ENCODE results near the gene RXRG. TPM values are rescaled to one million over a fixed set of nuclear protein-coding genes. Genes with fewer than 3 reads are reported as not detected.

RXRG gene
- total RNA-seq, 1 donor from 2014 or later = not detected

GRCh38 chr1:165397944-165398343 is 47.0 kb downstream of the RXRG start:
- Mint-ChIP-seq H3K27me3 (ENCODE audit: low read depth, unreplicated experiment) (peaks cover 40% of the 10 kb centered on the region), H3K36me3 (ENCODE audit: low read depth, unreplicated experiment) (no peaks in the 10 kb centered on the region), H3K27ac (ENCODE audit: unreplicated experiment) (peak overlapping the region; percentile 83), H3K4me3 (ENCODE audit: unreplicated experiment) (no peak overlapping the region), H3K9me3 (ENCODE audit: unreplicated experiment) (peaks cover 2% of the 10 kb centered on the region), H3K4me1 (ENCODE audit: low read depth, unreplicated experiment) (peaks cover 9% of the 10 kb centered on the region)
- H4K20me1 ChIP-seq (ENCODE audit: insufficient read depth, low read length) = no peaks in the 10 kb centered on the region
- H3K79me2 ChIP-seq (ENCODE audit: insufficient read depth, low read length) = no peaks in the 10 kb centered on the region
- FAIRE-seq (no peak), DNase-seq (ENCODE audit: low read depth) (peak; percentile 10)
- H3K4me1 ChIP-seq (ENCODE audit: insufficient read depth, low read length) = peaks cover 6% of the 10 kb centered on the region
- H3K4me3 ChIP-seq (ENCODE audit: insufficient read depth, low read depth, low read length) = no peak overlapping the region
- H3K27ac ChIP-seq (ENCODE audit: low read depth, low read length) = no peak overlapping the region
- H3K27me3 ChIP-seq (ENCODE audit: insufficient read depth, low read length) = peaks cover 55% of the 10 kb centered on the region
- TF ChIP-seq EZH2 (IDR thresholded peaks at IDR 0.05; ENCODE audit: insufficient read depth, low read length) (no peak), CTCF (IDR thresholded peaks at IDR 0.05; ENCODE audit: insufficient read depth, low read depth, low read length) (no peak)
- no peak overlapping the region for H3K9ac ChIP-seq (ENCODE audit: low read length)
- H3K4me2 ChIP-seq (ENCODE audit: low read length) = no peak overlapping the region
- H2AFZ ChIP-seq (ENCODE audit: low read depth, low read length) = no peak overlapping the region
- H3K36me3 ChIP-seq (ENCODE audit: insufficient read depth, low read length) = no peaks in the 10 kb centered on the region
- H3K9me3 ChIP-seq (ENCODE audit: insufficient read depth, low read depth, low read length) = no peaks in the 10 kb centered on the region

- FAIRE-seq (no peak), DNase-seq (ENCODE audit: low read depth) (no peak)
- Histone ChIP-seq H3K9ac (ENCODE audit: low read length) (no peak overlapping the region), H3K4me1 (ENCODE audit: insufficient read depth, low read length) (peaks cover 6% of the 10 kb centered on the region), H3K79me2 (ENCODE audit: insufficient read depth, low read length) (no peaks in the 10 kb centered on the region), H4K20me1 (ENCODE audit: insufficient read depth, low read length) (peaks cover 4% of the 10 kb centered on the region), H3K36me3 (ENCODE audit: insufficient read depth, low read length) (no peaks in the 10 kb centered on the region), H3K27me3 (ENCODE audit: insufficient read depth, low read length) (peaks cover 64% of the 10 kb centered on the region), H3K9me3 (ENCODE audit: insufficient read depth, low read depth, low read length) (no peaks in the 10 kb centered on the region), H2AFZ (ENCODE audit: low read depth, low read length) (no peak overlapping the region), H3K4me3 (ENCODE audit: insufficient read depth, low read depth, low read length) (no peak overlapping the region), H3K27ac (ENCODE audit: low read depth, low read length) (no peak overlapping the region), H3K4me2 (ENCODE audit: low read length) (no peak overlapping the region)
- peaks cover 2% of the 10 kb centered on the region for H3K9me3 Mint-ChIP-seq (ENCODE audit: unreplicated experiment)
- TF ChIP-seq EZH2 (IDR thresholded peaks at IDR 0.05; ENCODE audit: insufficient read depth, low read length) (no peak), CTCF (IDR thresholded peaks at IDR 0.05; ENCODE audit: insufficient read depth, low read depth, low read length) (no peak)
- H3K27me3 Mint-ChIP-seq (ENCODE audit: low read depth, unreplicated experiment) = peaks cover 61% of the 10 kb centered on the region
- no peak overlapping the region for H3K27ac Mint-ChIP-seq (ENCODE audit: unreplicated experiment)
- no peaks in the 10 kb centered on the region for H3K36me3 Mint-ChIP-seq (ENCODE audit: low read depth, unreplicated experiment)
- no peak overlapping the region for H3K4me3 Mint-ChIP-seq (ENCODE audit: unreplicated experiment)
- peaks cover 9% of the 10 kb centered on the region for H3K4me1 Mint-ChIP-seq (ENCODE audit: low read depth, unreplicated experiment)
Observed at GRCh38 chr1:165395901-165396300, 49.0 kb downstream of the RXRG start.

- no peak overlapping the region for H3K4me2 ChIP-seq (ENCODE audit: low read length)
- Mint-ChIP-seq H3K27ac (ENCODE audit: unreplicated experiment) (no peak overlapping the region), H3K4me1 (ENCODE audit: low read depth, unreplicated experiment) (peaks cover 9% of the 10 kb centered on the region), H3K4me3 (ENCODE audit: unreplicated experiment) (no peak overlapping the region), H3K36me3 (ENCODE audit: low read depth, unreplicated experiment) (no peaks in the 10 kb centered on the region), H3K27me3 (ENCODE audit: low read depth, unreplicated experiment) (peaks cover 65% of the 10 kb centered on the region), H3K9me3 (ENCODE audit: unreplicated experiment) (peaks cover 6% of the 10 kb centered on the region)
- peaks cover 4% of the 10 kb centered on the region for H4K20me1 ChIP-seq (ENCODE audit: insufficient read depth, low read length)
- no peak overlapping the region for H2AFZ ChIP-seq (ENCODE audit: low read depth, low read length)
- FAIRE-seq = no peak
- no peak for DNase-seq (ENCODE audit: low read depth)
- H3K27me3 ChIP-seq (ENCODE audit: insufficient read depth, low read length) = peaks cover 66% of the 10 kb centered on the region
- H3K4me3 ChIP-seq (ENCODE audit: insufficient read depth, low read depth, low read length) = no peak overlapping the region
- no peaks in the 10 kb centered on the region for H3K36me3 ChIP-seq (ENCODE audit: insufficient read depth, low read length)
- H3K9me3 ChIP-seq (ENCODE audit: insufficient read depth, low read depth, low read length) = no peaks in the 10 kb centered on the region
- no peak overlapping the region for H3K27ac ChIP-seq (ENCODE audit: low read depth, low read length)
- H3K9ac ChIP-seq (ENCODE audit: low read length) = no peak overlapping the region
- TF ChIP-seq CTCF (IDR thresholded peaks at IDR 0.05; ENCODE audit: insufficient read depth, low read depth, low read length) (no peak), EZH2 (IDR thresholded peaks at IDR 0.05; ENCODE audit: insufficient read depth, low read length) (no peak)
- H3K4me1 ChIP-seq (ENCODE audit: insufficient read depth, low read length) = peaks cover 6% of the 10 kb centered on the region
- H3K79me2 ChIP-seq (ENCODE audit: insufficient read depth, low read length) = no peaks in the 10 kb centered on the region
Observed at GRCh38 chr1:165395478-165395877, 49.4 kb downstream of the RXRG start.
